Lung (tissue), 12 donors: Measurements from ENCODE around the gene GALNT13. TPM values are rescaled to one million over a fixed set of nuclear protein-coding genes. Genes with fewer than 3 reads are reported as not detected.

ENCODE experiments used
- ATAC-seq: fragments of 200-7000 bp; cut with Tn5 transposase; one replicate; pipeline ENCODE4 v1.9.1; 2020; ENCODE audit warnings: moderate number of reproducible peaks; ENCODE audit not compliant: insufficient read depth, low FRiP score
- DNase-seq, 3 donors: peaks; one replicate each; pipeline ENCODE4 v3.0.0-alpha.2; 2013 to 2017
- H3K27ac ChIP-seq, 2 donors: one replicate each; pipeline ENCODE4 v1.5.1; 2013; ENCODE audit warnings: mild to moderate bottlenecking in 2 of 2, moderate library complexity in 2 of 2, control low read depth in 1 of 2, inconsistent platforms in 1 of 2, low read depth in 1 of 2, low read length in 1 of 2
- H3K27me3 ChIP-seq, 3 donors: one replicate each; pipeline ENCODE4 v1.5.1; 2013; ENCODE audit warnings: low read length in 2 of 3; ENCODE audit not compliant: control insufficient read depth in 3 of 3, insufficient read depth in 3 of 3
- H3K36me3 ChIP-seq, 4 donors: one replicate each; pipeline ENCODE4 v1.5.1; 2013; ENCODE audit warnings: low read length in 4 of 4, mild to moderate bottlenecking in 1 of 4, moderate library complexity in 1 of 4; ENCODE audit not compliant: control insufficient read depth in 4 of 4, insufficient read depth in 4 of 4
- H3K4me1 ChIP-seq, 5 donors: one replicate each; pipeline ENCODE4 v1.5.1; 2013; ENCODE audit warnings: low read length in 5 of 5, mild to moderate bottlenecking in 2 of 5, moderate library complexity in 1 of 5; ENCODE audit not compliant: control insufficient read depth in 5 of 5, insufficient read depth in 5 of 5
- H3K4me3 ChIP-seq: one replicate; pipeline ENCODE4 v1.5.1; 2013; ENCODE audit warnings: mild to moderate bottlenecking, control low read depth, moderate library complexity
- H3K9ac ChIP-seq, 2 donors: one replicate each; pipeline ENCODE4 v1.5.1; 2013; ENCODE audit warnings: low read length in 2 of 2, control low read depth in 1 of 2; ENCODE audit not compliant: insufficient read depth in 1 of 2
- H3K9me3 ChIP-seq, 4 donors: one replicate each; pipeline ENCODE4 v1.5.1; 2013; ENCODE audit warnings: low read length in 3 of 4, mild to moderate bottlenecking in 1 of 4, moderate library complexity in 1 of 4; ENCODE audit not compliant: control insufficient read depth in 4 of 4, insufficient read depth in 3 of 4
- WGBS, 2 donors: extraction: QIAGEN DNeasy Blood & Tissue Kit; methylation state at CpG; one replicate each; pipeline ENCODE4 v1.1.7; 2013; 5-methylcytosine and 5-hydroxymethylcytosine counted together
- polyA plus RNA-seq, 2 donors: library from polyadenylated mRNA; stranded (reverse); fragments of 200-250 nt; gene quantifications; one replicate each; pipeline ENCODE4 v1.2.1, GENCODE V29; 2013
- total RNA-seq, 2 donors: library from RNA; depleted of rRNA in 1 of 2; stranded (reverse); fragments of >200 nt in 1 of 2; gene quantifications; one replicate each; pipeline ENCODE4 v1.2.1, GENCODE V29; 2014 to 2021
- TF ChIP-seq, protein P1 (sequence below): IDR thresholded peaks from 2 replicates; pipeline ENCODE4 v1.5.1; 2012; ENCODE audit warnings: mild to moderate bottlenecking; ENCODE audit errors: control extremely low read depth, extremely low read depth
- donor health status: control.
- donor health status: control.
- donor health status: Bipolar disorder and iron deficiency.
- donor health status: healthy.
- donor health status: DM: yes; HTN: yes; CAD: no.

Gene GALNT13
- total and polyA plus RNA-seq, 4 donors = 0.57 to 3.1 (median 1.2) TPM

DNA sequence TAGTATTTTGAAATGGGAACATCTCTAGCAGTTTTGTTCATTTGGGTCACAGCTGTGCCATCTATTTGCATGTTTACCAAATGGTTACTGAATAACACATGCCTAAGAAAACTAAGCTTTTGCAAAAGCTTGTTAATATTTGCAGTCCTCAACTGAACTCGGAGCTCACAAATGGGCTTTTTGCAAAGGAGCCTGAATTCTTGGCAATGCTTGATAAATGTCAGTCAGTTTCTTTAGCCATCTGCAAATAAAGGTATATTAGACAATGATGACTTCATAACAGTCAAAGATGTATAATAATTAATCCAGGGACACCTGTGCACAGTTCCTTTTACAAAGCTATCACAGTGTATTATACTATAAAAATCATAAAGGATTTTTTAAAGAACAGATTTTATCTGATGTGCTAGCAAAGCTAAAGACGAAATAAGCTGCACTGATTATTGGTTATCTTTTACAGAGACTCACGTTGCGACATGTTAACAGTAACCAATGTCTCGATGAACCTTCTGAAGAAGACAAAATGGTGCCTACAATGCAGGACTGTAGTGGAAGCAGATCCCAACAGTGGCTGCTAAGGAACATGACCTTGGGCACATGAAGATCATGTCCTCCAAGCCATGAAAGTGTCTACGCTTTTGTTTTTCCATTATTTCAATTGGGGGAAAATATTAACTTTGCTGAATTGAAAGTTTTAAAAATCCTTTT, 578.4 kb downstream of the GALNT13 start:
- Histone ChIP-seq H3K27me3 (no peaks in the 10 kb centered on the region), H3K4me3 (no peak overlapping the region), H3K4me1 (peaks cover 0 to 9% (median 0%) of the 10 kb centered on the region in 5 donors), H3K9me3 (no peaks in the 10 kb centered on the region), H3K36me3 (no peaks in the 10 kb centered on the region), H3K9ac (no peak overlapping the region), H3K27ac (no peak overlapping the region)
- ATAC-seq = no peak
- 73 to 77% methylated on average over 6 of the region's 6 CpGs for WGBS, 2 donors
- TF ChIP-seq, protein P1, sequence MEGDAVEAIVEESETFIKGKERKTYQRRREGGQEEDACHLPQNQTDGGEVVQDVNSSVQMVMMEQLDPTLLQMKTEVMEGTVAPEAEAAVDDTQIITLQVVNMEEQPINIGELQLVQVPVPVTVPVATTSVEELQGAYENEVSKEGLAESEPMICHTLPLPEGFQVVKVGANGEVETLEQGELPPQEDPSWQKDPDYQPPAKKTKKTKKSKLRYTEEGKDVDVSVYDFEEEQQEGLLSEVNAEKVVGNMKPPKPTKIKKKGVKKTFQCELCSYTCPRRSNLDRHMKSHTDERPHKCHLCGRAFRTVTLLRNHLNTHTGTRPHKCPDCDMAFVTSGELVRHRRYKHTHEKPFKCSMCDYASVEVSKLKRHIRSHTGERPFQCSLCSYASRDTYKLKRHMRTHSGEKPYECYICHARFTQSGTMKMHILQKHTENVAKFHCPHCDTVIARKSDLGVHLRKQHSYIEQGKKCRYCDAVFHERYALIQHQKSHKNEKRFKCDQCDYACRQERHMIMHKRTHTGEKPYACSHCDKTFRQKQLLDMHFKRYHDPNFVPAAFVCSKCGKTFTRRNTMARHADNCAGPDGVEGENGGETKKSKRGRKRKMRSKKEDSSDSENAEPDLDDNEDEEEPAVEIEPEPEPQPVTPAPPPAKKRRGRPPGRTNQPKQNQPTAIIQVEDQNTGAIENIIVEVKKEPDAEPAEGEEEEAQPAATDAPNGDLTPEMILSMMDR = no peak
- no peak for DNase-seq

DNA sequence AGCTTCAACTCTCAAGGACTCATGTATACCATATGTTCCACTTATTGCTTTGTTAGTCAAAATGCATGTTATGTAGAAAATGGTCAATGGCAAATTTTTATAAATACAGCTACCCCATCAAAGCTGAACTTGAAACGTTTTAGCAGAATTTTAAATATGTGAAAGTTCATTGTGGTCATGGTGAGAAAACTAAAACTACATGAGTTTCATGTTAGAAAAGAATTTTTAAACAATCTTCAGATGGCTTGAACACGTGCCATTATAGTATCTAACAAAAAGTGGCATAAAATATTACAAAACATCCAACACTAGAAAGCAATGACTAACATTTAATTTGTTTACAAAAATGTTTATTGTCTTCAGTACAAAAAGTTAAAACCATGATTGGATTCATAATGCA, 580.7 kb downstream of the GALNT13 start:
- no peak for DNase-seq
- 51 to 57% methylated on average over 2 of the region's 2 CpGs for WGBS, 2 donors
- no peak overlapping the region for H3K27ac ChIP-seq
- H3K4me3 ChIP-seq = no peak overlapping the region
- no peak overlapping the region for H3K9ac ChIP-seq
- no peaks in the 10 kb centered on the region for H3K9me3 ChIP-seq
- ATAC-seq = no peak
- TF ChIP-seq, protein P1 = no peak
- H3K36me3 ChIP-seq = no peaks in the 10 kb centered on the region
- H3K4me1 ChIP-seq = peaks cover 0 to 12% (median 0%) of the 10 kb centered on the region in 5 donors
- no peaks in the 10 kb centered on the region for H3K27me3 ChIP-seq

DNA sequence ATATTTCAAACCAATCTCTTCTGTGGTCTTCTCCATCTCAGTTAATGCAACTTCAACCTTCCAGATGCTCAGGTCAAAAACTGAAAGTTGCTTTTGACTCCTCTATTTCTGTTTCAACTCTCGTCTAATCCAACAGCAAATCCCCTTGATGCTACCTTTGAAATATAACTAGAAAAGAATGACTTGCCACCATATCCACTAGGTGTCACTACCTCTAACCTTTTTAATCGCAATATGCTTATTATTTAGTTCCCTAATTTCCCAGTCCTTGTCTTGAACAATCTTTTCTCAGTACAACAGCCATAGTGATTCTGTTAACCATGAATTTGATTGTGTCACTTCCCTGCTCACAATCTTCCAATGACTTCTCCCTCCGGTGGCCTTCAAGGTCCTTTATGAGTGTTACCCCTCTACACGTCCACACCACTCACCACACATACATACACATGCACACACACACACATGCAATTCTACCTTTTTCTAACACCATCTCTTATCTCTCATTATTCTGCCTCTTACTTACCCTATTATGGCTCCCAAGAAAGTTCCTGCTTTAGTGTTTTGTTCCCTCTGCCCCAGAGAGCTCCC, 581.3 kb downstream of the GALNT13 start:
- TF ChIP-seq, protein P1 = peak; percentile 11
- Histone ChIP-seq H3K9me3 (no peaks in the 10 kb centered on the region), H3K4me1 (peaks cover 0 to 9% (median 0%) of the 10 kb centered on the region in 5 donors), H3K4me3 (no peak overlapping the region), H3K36me3 (no peaks in the 10 kb centered on the region), H3K27me3 (no peaks in the 10 kb centered on the region), H3K9ac (no peak overlapping the region), H3K27ac (no peak overlapping the region)
- DNase-seq = peak in 1 of 3 donors; percentile 31
- WGBS, 2 donors = 50 to 53% methylated on average over 4 of the region's 4 CpGs
- ATAC-seq = no peak
